Measurements from ENCODE around the gene DPY19L3. TPM values are rescaled to one million over a fixed set of nuclear protein-coding genes. Genes with fewer than 3 reads are reported as not detected.

DPY19L3 gene
- total RNA-seq, 1 donor from 2014 or later: 14.0 TPM

GRCh38 chr19:32469795-32470194 is 64.2 kb downstream of the DPY19L3 start:
- no peak overlapping the region for H3K4me3 ChIP-seq (ENCODE audit: low read depth, low read length)
- TF ChIP-seq CTCF (conservative IDR thresholded peaks at IDR 0.05; ENCODE audit: low read depth, low read length): no peak
- DNase-seq (ENCODE audit: low read depth): no peak

DNA sequence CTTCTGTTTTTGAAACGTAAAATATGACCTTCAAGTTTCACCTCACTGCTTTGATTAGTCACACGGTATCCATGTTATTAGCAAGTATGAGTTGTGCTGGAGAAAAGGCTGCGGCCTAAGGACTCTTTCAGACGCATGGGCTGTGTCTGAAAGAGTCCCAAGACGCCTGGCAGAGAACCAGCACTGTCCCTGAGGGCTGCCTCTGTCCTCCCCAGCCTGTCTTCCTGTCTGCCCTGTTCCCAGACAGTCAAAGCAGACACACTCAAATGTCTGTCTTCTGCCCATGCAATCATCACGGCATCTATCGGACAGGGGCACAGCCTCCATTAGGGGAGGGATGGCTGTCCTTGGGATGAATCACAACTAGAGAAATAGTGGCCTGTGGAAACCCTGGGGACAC is 65.5 kb downstream of the DPY19L3 start:
- H3K4me3 ChIP-seq (ENCODE audit: low read depth, low read length): no peak overlapping the region
- TF ChIP-seq CTCF (conservative IDR thresholded peaks at IDR 0.05; ENCODE audit: low read depth, low read length): no peak
- DNase-seq (ENCODE audit: low read depth): no peak

GRCh38 chr19:32471811-32472210 is 66.2 kb downstream of the DPY19L3 start:
- DNase-seq (ENCODE audit: low read depth): no peak
- no peak overlapping the region for H3K4me3 ChIP-seq (ENCODE audit: low read depth, low read length)
- TF ChIP-seq CTCF (conservative IDR thresholded peaks at IDR 0.05; ENCODE audit: low read depth, low read length): no peak

DNA sequence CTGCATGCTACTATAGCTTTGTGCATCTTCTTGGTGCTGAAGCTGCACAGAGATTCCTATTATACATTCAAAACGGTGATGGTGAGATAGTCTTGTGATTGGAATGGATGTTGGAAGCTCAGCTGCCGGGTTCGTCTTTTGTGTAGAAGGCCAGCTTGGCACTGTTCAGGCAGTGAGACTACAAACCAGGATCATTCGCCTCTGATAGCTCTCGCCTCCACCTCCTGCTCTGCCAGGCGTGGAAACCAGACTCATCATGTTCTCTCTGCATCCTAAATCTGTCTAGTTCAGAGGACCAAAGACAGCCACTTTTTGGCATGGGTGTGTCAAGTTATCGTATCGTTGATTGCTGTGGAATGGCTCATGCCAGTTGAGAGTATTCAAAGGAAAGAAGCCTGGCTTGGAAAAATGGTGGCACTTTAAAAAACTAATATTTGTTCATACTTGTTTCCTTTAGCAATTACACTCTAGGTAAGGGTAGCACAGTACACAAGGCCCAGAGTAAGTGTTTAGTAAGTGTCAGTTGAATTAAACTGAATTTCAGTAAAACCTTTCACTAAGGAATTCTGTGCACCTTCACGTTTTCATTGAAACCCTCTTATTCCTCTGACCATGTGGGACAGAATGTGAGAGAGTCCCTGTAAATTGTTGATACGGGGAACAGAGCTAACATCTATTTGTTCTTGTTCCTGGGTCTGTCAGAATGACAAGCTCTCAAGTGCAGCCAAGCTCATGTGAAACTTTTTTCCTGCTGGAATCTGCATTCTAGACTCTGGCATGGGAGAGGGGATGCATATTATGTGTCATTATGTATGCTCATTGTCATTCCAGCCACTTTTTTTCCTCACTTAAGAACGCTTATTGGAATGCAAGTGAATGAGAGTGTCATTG is 69.8 kb downstream of the DPY19L3 start:
- no peak overlapping the region for H3K4me3 ChIP-seq (ENCODE audit: low read depth, low read length)
- TF ChIP-seq CTCF (conservative IDR thresholded peaks at IDR 0.05; ENCODE audit: low read depth, low read length): no peak
- no peak for DNase-seq (ENCODE audit: low read depth)

GRCh38 chr19:32476032-32476350 is 70.4 kb downstream of the DPY19L3 start:
- no peak for TF ChIP-seq CTCF (conservative IDR thresholded peaks at IDR 0.05; ENCODE audit: low read depth, low read length)
- H3K4me3 ChIP-seq (ENCODE audit: low read depth, low read length): no peak overlapping the region
- no peak for DNase-seq (ENCODE audit: low read depth)

DNA sequence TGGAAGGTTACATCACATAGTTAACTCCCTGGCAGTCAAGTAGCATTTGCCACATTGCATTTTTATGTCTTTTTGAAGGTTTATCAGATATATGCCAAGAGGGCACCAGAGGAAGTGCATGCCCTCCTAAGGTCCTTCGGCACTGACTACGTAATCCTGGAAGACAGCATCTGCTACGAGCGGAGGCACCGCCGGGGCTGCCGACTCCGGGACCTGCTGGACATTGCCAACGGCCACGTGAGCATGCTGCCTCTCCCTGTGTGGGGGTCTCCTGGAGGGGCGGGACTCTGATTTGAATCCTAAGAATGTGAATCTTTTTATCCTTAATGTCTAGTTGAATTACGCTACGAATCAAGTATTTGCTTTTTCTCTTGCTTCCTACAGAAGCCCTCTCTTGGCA is 74.8 kb downstream of the DPY19L3 start:
- H3K4me3 ChIP-seq (ENCODE audit: low read depth, low read length): no peak overlapping the region
- TF ChIP-seq CTCF (conservative IDR thresholded peaks at IDR 0.05; ENCODE audit: low read depth, low read length): no peak
- no peak for DNase-seq (ENCODE audit: low read depth)

- DNase-seq (ENCODE audit: low read depth): no peak
- H3K4me3 ChIP-seq (ENCODE audit: low read depth, low read length): no peak overlapping the region
- no peak for TF ChIP-seq CTCF (conservative IDR thresholded peaks at IDR 0.05; ENCODE audit: low read depth, low read length)
These were observed 78.0 kb downstream of the DPY19L3 start for GRCh38 chr19:32483574-32483973.
